WTC11 (cell line): ENCODE results near the gene SLC4A8. TPM values are rescaled to one million over a fixed set of nuclear protein-coding genes. Genes with fewer than 3 reads are reported as not detected.

Experiments
- ATAC-seq: fragments of 200-7000 bp; cut with Tn5 transposase; 2 replicates; pipeline ENCODE4 v1.10.0; 2021; ENCODE audit warnings: mild to moderate bottlenecking, moderate library complexity
- CTCF ChIA-PET: fragments of 300-600 bp; sonication (Branson Sonifier 250); formaldehyde crosslinking; loops from one replicate; lab custom pipeline; 2021; ENCODE audit warnings: antibody characterized with exemption; lab: Charles Lee
- POLR2A ChIA-PET: fragments of 350-600 bp; sonication (Branson Sonifier 250); formaldehyde crosslinking; loops from one replicate; lab custom pipeline; 2021; ENCODE audit warnings: antibody characterized with exemption; lab: Charles Lee
- DNase-seq: peaks from one replicate; pipeline ENCODE4 v3.0.0; 2021; ENCODE audit warnings: low spot score
- H3K27ac Mint-ChIP-seq: 2 replicates; pipeline ENCODE4 v1.8.0; 2021; ENCODE audit warnings: mixed read lengths
- H3K27me3 Mint-ChIP-seq: 2 replicates; pipeline ENCODE4 v1.8.0; 2021; ENCODE audit warnings: low read depth, mild to moderate bottlenecking, moderate library complexity, mixed read lengths
- H3K36me3 Mint-ChIP-seq: 2 replicates; pipeline ENCODE4 v1.8.0; 2021; ENCODE audit warnings: mixed read lengths
- H3K4me1 Mint-ChIP-seq: 2 replicates; pipeline ENCODE4 v1.8.0; 2022; ENCODE audit warnings: mixed read lengths
- H3K4me3 Mint-ChIP-seq: 2 replicates; pipeline ENCODE4 v1.8.0; 2021; ENCODE audit warnings: mild to moderate bottlenecking, moderate library complexity, mixed read lengths
- H3K9me3 Mint-ChIP-seq: 2 replicates; pipeline ENCODE4 v1.8.0; 2021; ENCODE audit warnings: mixed read lengths
- E2F5 ChIP-seq: sonication (generic); formaldehyde crosslinking; IDR thresholded peaks from 2 replicates; pipeline ENCODE4 v1.8.1; 2022; ENCODE audit warnings: mild to moderate bottlenecking, moderate library complexity, missing genetic modification reagents
- ETV6 ChIP-seq: sonication (generic); formaldehyde crosslinking; IDR thresholded peaks from 2 replicates; pipeline ENCODE4 v1.8.1; 2022; ENCODE audit warnings: mild to moderate bottlenecking, missing genetic modification reagents
- FOXP1 ChIP-seq: sonication (generic); formaldehyde crosslinking; IDR thresholded peaks from 2 replicates; pipeline ENCODE4 v1.8.0; 2022; ENCODE audit warnings: missing genetic modification reagents, mild to moderate bottlenecking, moderate library complexity, borderline replicate concordance
- FOXP4 ChIP-seq: sonication (generic); formaldehyde crosslinking; IDR thresholded peaks from 2 replicates; pipeline ENCODE4 v1.8.0; 2022; ENCODE audit warnings: mild to moderate bottlenecking, missing genetic modification reagents
- GABPB1 ChIP-seq: sonication (generic); formaldehyde crosslinking; IDR thresholded peaks from 2 replicates; pipeline ENCODE4 v1.8.1; 2023; ENCODE audit warnings: mild to moderate bottlenecking, missing genetic modification reagents
- GRHL2 ChIP-seq: fragments of 250-450 bp; sonication (Bioruptor Pico); IDR thresholded peaks from 2 replicates; pipeline ENCODE4 v1.8.0; 2022; ENCODE audit warnings: mild to moderate bottlenecking, moderate library complexity; ENCODE audit not compliant: insufficient replicate concordance, severe bottlenecking
- KAT7 ChIP-seq: sonication (generic); formaldehyde crosslinking; IDR thresholded peaks from 2 replicates; pipeline ENCODE4 v1.8.1; 2023; ENCODE audit warnings: missing genetic modification reagents, mild to moderate bottlenecking, borderline replicate concordance
- NFYB ChIP-seq: sonication (generic); formaldehyde crosslinking; conservative IDR thresholded peaks from 2 replicates; pipeline ENCODE4 v1.8.0; 2022; ENCODE audit warnings: low read depth, missing genetic modification reagents
- SMAD3 ChIP-seq: sonication (generic); formaldehyde crosslinking; IDR thresholded peaks from 2 replicates; pipeline ENCODE4 v1.8.0; 2022; ENCODE audit warnings: missing genetic modification reagents, mild to moderate bottlenecking, borderline replicate concordance
- SOX15 ChIP-seq: fragments of 250-450 bp; sonication (Bioruptor Pico); IDR thresholded peaks from 2 replicates; pipeline ENCODE4 v1.9.0; 2021; ENCODE audit warnings: mild to moderate bottlenecking
- ZBTB21 ChIP-seq: sonication (generic); formaldehyde crosslinking; IDR thresholded peaks from 2 replicates; pipeline ENCODE4 v1.8.1; 2023; ENCODE audit warnings: mild to moderate bottlenecking, missing genetic modification reagents, borderline replicate concordance
- ZNF219 ChIP-seq: sonication (generic); formaldehyde crosslinking; IDR thresholded peaks from 2 replicates; pipeline ENCODE4 v1.8.0; 2023; ENCODE audit warnings: missing genetic modification reagents, mild to moderate bottlenecking, borderline replicate concordance
- ZNF263 ChIP-seq: sonication (generic); formaldehyde crosslinking; IDR thresholded peaks from 2 replicates; pipeline ENCODE4 v1.8.1; 2022; ENCODE audit warnings: low read depth, mild to moderate bottlenecking, moderate library complexity, missing genetic modification reagents
- total RNA-seq: library from RNA; stranded (reverse); gene quantifications from 3 replicates; pipeline ENCODE4 v1.2.3, GENCODE V29; 2021
- TF ChIP-seq, protein P1 (sequence below): sonication (generic); formaldehyde crosslinking; IDR thresholded peaks from 2 replicates; pipeline ENCODE4 v1.8.0; 2023; ENCODE audit warnings: missing genetic modification reagents, mild to moderate bottlenecking, borderline replicate concordance
- TF ChIP-seq, protein P2 (sequence below): sonication (generic); formaldehyde crosslinking; IDR thresholded peaks from 2 replicates; pipeline ENCODE4 v1.8.0; 2023; ENCODE audit warnings: mild to moderate bottlenecking, missing genetic modification reagents
- TF ChIP-seq, protein P3 (sequence below): sonication (generic); formaldehyde crosslinking; IDR thresholded peaks from 2 replicates; pipeline ENCODE4 v1.8.0; 2022; ENCODE audit warnings: mild to moderate bottlenecking, missing genetic modification reagents

The SLC4A8 gene
- total RNA-seq, 1 experiment from 2014 or later: 16.9 TPM

GRCh38 chr12:51521554-51522276 is 97.1 kb downstream of the SLC4A8 start:
- TF ChIP-seq E2F5 (no peak), ZNF263 (CRISPR knock-in tag) (no peak)
- ChIA-PET CTCF (interaction anchor here (0.5 to 4.7 kb wide), 13 partner anchors 10 to 353 kb away, joined by 3 to 41 read pairs (median 5); a partner anchor contains a TSS), POLR2A (no interaction called here)
- Mint-ChIP-seq H3K27me3 (no peaks in the 10 kb centered on the region; the same call in 1 of the 2 replicates), H3K36me3 (no peaks in the 10 kb centered on the region), H3K27ac (no peak overlapping the region), H3K4me3 (no peak overlapping the region), H3K9me3 (no peaks in the 10 kb centered on the region), H3K4me1 (no peaks in the 10 kb centered on the region)
- DNase-seq (no peak), ATAC-seq (no peak)

DNA sequence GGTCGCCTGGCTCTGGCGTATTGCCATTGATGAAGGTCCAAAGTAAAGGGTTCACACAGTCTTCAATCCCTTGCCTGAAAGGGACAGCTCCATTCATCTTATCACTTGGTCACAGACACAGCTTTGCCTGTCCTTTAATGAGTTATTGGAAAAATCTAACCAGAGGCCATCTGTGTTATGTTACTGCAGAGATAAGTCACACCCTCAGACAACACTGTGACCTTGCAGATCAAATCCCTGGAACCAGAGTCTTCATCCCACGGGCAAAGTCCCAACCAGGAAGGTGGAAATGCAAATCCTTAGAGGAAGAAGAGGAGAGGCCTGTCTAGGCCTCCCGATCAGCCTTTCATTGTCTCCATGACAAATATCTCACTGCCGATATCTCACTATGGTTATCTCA is 98.1 kb downstream of the SLC4A8 start:
- ChIA-PET CTCF (interaction anchor here (1.8 to 4.7 kb wide), 4 partner anchors 9 to 301 kb away, joined by 5 to 41 read pairs (median 21); no protein-coding TSS in a partner anchor), POLR2A (no interaction called here)
- Mint-ChIP-seq H3K27me3 (no peaks in the 10 kb centered on the region; the same call in 1 of the 2 replicates), H3K4me3 (no peak overlapping the region), H3K4me1 (no peaks in the 10 kb centered on the region), H3K36me3 (no peaks in the 10 kb centered on the region), H3K27ac (no peak overlapping the region), H3K9me3 (no peaks in the 10 kb centered on the region)
- TF ChIP-seq FOXP1: no peak
- TF ChIP-seq ETV6: no peak
- TF ChIP-seq, protein P1, sequence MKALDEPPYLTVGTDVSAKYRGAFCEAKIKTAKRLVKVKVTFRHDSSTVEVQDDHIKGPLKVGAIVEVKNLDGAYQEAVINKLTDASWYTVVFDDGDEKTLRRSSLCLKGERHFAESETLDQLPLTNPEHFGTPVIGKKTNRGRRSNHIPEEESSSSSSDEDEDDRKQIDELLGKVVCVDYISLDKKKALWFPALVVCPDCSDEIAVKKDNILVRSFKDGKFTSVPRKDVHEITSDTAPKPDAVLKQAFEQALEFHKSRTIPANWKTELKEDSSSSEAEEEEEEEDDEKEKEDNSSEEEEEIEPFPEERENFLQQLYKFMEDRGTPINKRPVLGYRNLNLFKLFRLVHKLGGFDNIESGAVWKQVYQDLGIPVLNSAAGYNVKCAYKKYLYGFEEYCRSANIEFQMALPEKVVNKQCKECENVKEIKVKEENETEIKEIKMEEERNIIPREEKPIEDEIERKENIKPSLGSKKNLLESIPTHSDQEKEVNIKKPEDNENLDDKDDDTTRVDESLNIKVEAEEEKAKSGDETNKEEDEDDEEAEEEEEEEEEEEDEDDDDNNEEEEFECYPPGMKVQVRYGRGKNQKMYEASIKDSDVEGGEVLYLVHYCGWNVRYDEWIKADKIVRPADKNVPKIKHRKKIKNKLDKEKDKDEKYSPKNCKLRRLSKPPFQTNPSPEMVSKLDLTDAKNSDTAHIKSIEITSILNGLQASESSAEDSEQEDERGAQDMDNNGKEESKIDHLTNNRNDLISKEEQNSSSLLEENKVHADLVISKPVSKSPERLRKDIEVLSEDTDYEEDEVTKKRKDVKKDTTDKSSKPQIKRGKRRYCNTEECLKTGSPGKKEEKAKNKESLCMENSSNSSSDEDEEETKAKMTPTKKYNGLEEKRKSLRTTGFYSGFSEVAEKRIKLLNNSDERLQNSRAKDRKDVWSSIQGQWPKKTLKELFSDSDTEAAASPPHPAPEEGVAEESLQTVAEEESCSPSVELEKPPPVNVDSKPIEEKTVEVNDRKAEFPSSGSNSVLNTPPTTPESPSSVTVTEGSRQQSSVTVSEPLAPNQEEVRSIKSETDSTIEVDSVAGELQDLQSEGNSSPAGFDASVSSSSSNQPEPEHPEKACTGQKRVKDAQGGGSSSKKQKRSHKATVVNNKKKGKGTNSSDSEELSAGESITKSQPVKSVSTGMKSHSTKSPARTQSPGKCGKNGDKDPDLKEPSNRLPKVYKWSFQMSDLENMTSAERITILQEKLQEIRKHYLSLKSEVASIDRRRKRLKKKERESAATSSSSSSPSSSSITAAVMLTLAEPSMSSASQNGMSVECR: no peak
- no peak for TF ChIP-seq GRHL2
- no peak for TF ChIP-seq FOXP4
- TF ChIP-seq ZNF219: no peak
- no peak for TF ChIP-seq KAT7 (CRISPR knock-in tag)
- TF ChIP-seq ZBTB21 (CRISPR knock-in tag): no peak
- no peak for TF ChIP-seq GABPB1 (CRISPR knock-in tag)
- TF ChIP-seq, protein P2, sequence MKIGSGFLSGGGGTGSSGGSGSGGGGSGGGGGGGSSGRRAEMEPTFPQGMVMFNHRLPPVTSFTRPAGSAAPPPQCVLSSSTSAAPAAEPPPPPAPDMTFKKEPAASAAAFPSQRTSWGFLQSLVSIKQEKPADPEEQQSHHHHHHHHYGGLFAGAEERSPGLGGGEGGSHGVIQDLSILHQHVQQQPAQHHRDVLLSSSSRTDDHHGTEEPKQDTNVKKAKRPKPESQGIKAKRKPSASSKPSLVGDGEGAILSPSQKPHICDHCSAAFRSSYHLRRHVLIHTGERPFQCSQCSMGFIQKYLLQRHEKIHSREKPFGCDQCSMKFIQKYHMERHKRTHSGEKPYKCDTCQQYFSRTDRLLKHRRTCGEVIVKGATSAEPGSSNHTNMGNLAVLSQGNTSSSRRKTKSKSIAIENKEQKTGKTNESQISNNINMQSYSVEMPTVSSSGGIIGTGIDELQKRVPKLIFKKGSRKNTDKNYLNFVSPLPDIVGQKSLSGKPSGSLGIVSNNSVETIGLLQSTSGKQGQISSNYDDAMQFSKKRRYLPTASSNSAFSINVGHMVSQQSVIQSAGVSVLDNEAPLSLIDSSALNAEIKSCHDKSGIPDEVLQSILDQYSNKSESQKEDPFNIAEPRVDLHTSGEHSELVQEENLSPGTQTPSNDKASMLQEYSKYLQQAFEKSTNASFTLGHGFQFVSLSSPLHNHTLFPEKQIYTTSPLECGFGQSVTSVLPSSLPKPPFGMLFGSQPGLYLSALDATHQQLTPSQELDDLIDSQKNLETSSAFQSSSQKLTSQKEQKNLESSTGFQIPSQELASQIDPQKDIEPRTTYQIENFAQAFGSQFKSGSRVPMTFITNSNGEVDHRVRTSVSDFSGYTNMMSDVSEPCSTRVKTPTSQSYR: no peak
- no peak for TF ChIP-seq NFYB (CRISPR knock-in tag)
- TF ChIP-seq, protein P3, sequence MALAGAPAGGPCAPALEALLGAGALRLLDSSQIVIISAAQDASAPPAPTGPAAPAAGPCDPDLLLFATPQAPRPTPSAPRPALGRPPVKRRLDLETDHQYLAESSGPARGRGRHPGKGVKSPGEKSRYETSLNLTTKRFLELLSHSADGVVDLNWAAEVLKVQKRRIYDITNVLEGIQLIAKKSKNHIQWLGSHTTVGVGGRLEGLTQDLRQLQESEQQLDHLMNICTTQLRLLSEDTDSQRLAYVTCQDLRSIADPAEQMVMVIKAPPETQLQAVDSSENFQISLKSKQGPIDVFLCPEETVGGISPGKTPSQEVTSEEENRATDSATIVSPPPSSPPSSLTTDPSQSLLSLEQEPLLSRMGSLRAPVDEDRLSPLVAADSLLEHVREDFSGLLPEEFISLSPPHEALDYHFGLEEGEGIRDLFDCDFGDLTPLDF (CRISPR knock-in tag): no peak
- no peak for TF ChIP-seq SOX15
- no peak for TF ChIP-seq SMAD3
- DNase-seq (no peak), ATAC-seq (no peak)
